Omental fat pad (tissue), 4 donors: ENCODE results near the gene CRB2. TPM values are rescaled to one million over a fixed set of nuclear protein-coding genes. Genes with fewer than 3 reads are reported as not detected.

ENCODE experiments used
- ATAC-seq: fragments of 150-250 bp; one replicate; pipeline ENCODE4 v1.9.1; 2016; ENCODE audit warnings: mild to moderate bottlenecking, moderate library complexity; ENCODE audit not compliant: low FRiP score
- DNase-seq: peaks from one replicate; pipeline ENCODE4 v3.0.0-alpha.2; 2019; ENCODE audit warnings: low spot score
- CTCF ChIP-seq, 3 donors: fragments of 450-650 bp; IDR thresholded peaks; one replicate each; pipeline ENCODE4 v1.5.1; 2016 to 2017; ENCODE audit warnings: antibody characterized with exemption in 3 of 3, mild to moderate bottlenecking in 3 of 3, moderate library complexity in 2 of 3
- total RNA-seq, 4 donors: library from RNA; depleted of rRNA; stranded (reverse); fragments of >200 nt; gene quantifications; one replicate each; pipeline ENCODE4 v1.1.0, GENCODE V29; 2016

The CRB2 gene
- total RNA-seq, 4 donors from 2014 or later = 0.32 to 16.2 (median 3.5) TPM

DNA sequence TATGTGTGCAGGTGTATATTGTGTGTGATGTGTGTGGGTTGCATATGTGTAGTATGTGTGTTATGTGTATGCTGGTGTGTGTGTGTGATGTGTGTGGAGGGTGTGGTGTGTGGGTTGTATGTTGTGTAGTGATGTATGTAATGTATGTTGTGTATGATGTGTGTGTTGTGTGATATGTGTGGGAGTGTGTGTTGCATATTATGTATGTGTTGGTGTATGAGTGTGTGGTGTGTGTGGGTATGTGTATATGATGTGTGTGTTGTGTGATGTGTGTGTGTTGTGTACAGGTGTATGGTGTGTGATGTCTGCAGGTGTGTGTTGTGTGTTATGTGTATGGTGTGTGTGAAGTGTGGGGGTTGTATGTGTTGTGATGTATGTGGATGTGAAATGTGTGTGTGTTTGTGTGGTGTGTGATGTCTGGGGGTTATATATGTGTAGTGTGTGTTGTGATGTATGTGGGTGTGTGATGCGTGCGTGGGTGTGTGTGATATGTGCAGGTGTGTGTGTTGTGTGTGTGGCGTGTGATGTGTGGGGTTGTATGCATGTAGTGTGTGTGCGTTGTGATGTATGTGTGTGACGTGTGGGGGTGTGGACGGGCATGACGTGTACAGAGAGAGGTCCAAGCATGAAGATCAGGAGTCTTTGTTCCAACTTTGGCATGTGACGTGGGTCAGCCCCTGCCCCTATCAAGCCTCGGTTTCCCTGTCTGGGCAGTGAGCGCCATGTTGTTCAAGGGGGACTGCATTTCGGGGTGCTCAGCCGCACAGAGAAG, 8.5 kb upstream of the CRB2 start:
- no peak for TF ChIP-seq CTCF (IDR thresholded peaks at IDR 0.05)
- no peak for ATAC-seq

GRCh38 chr9:123348317-123348992, 7.5 kb upstream of the CRB2 start:
- ATAC-seq = no peak
- DNase-seq = no peak
- TF ChIP-seq CTCF (IDR thresholded peaks at IDR 0.05) = no peak

More for the DNA sequence above, 8.5 kb upstream of the CRB2 start:
- DNase-seq = no peak

DNA sequence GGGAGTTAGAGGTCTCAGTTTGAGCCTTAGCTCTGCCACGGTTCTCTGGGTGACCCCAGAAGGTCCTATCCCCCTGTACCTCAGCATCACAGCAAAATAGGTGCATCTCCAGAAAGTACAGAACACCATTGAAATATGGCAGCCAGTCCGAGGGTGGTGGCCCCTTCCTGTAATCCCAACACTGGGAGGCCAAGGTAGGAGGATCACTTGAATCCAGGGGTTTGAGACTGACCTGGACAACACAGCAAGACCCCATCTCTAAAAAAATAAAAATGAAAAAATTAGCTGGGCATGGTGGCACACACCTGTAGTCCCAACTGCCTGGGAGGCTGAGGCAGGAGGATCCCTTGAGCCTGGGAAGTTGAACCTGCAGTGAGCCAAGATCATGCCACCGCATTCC, 7.0 kb upstream of the CRB2 start:
- ATAC-seq (no peak), DNase-seq (no peak)

GRCh38 chr9:123349691-123350480, 6.1 kb upstream of the CRB2 start:
- ATAC-seq (peak; percentile 39), DNase-seq (no peak)
- peak in 1 of 3 donors; percentile 42 for TF ChIP-seq CTCF (IDR thresholded peaks at IDR 0.05)

More for the DNA sequence above, 7.0 kb upstream of the CRB2 start:
- TF ChIP-seq CTCF (IDR thresholded peaks at IDR 0.05) = no peak

- ATAC-seq (no peak), DNase-seq (no peak)
- TF ChIP-seq CTCF (IDR thresholded peaks at IDR 0.05) = no peak
Measured at GRCh38 chr9:123350590-123351310, 5.2 kb upstream of the CRB2 start.

DNA sequence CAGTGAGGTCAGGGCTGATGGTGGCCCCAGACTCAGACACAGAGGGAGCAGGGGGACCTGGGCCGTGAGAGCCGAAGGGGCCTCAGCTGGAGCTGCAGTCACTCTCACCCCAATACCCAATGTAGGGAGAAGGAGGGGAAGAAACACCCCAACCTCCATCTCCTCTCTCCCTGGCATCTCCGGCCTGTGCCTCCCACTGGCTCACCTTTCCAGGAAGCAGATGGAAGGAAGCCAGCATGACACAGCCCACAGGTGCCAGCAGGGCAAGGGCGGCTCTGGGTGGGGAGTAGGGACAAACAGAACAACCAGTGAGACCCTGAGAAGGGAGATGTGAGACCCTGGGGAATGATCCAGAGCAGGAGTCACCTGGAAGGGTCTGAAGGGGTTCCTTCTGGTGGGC, 3.0 kb upstream of the CRB2 start:
- DNase-seq (no peak), ATAC-seq (no peak)
- no peak for TF ChIP-seq CTCF (IDR thresholded peaks at IDR 0.05)
